WI38 (cell line): ENCODE results near the gene PAX2.
A peak's percentile ranks its signal among the peaks of the same experiment; 100 is the strongest.

Experiments used
- H3K4me3 ChIP-seq: 2 replicates; pipeline ENCODE4 v1.5.1; 2011; ENCODE audit warnings: low read depth, mild to moderate bottlenecking, control low read depth, low read length
- TF ChIP-seq, protein P1 (sequence below): IDR thresholded peaks from 2 replicates; pipeline ENCODE4 v1.5.1; 2012; ENCODE audit warnings: low read depth, mild to moderate bottlenecking, control low read depth, low read length

PAX2 gene

DNA sequence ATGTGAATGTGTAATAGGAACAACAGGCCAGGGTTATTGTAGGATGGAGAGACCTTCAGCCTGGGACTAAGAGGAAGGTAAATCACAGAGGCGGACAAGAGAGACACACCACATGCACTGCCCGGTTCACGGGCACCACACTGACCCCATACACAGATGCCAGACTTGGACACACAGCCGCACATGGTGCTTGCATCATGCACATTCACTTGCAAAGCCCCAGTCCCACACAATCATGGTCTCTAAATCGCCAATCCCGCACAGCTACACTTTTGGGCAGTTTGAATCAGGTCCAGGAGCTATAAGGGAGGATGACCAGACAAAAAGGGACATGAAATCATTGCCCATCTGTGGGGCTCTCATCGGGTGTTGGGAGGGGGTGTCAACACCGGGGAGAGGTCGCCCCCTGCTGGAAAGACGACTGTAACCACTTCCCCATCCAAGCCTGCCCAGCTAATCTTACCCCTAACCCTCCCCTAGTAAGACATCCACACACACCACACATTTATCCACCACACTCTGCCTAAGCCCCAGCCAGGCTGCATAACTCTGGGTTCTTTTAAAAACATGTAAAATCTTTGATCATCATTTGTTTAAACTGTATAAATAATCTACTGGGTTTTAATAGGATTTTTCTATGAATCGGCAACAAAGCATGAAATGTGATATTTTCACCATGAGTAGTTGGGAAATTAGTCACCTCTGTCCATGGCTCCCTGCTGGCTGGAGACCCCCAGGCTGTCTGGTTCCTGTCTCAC, 126.8 kb downstream of the PAX2 start:
- TF ChIP-seq, protein P1, sequence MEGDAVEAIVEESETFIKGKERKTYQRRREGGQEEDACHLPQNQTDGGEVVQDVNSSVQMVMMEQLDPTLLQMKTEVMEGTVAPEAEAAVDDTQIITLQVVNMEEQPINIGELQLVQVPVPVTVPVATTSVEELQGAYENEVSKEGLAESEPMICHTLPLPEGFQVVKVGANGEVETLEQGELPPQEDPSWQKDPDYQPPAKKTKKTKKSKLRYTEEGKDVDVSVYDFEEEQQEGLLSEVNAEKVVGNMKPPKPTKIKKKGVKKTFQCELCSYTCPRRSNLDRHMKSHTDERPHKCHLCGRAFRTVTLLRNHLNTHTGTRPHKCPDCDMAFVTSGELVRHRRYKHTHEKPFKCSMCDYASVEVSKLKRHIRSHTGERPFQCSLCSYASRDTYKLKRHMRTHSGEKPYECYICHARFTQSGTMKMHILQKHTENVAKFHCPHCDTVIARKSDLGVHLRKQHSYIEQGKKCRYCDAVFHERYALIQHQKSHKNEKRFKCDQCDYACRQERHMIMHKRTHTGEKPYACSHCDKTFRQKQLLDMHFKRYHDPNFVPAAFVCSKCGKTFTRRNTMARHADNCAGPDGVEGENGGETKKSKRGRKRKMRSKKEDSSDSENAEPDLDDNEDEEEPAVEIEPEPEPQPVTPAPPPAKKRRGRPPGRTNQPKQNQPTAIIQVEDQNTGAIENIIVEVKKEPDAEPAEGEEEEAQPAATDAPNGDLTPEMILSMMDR, result peak; percentile 35
- no peak overlapping the region for H3K4me3 ChIP-seq

DNA sequence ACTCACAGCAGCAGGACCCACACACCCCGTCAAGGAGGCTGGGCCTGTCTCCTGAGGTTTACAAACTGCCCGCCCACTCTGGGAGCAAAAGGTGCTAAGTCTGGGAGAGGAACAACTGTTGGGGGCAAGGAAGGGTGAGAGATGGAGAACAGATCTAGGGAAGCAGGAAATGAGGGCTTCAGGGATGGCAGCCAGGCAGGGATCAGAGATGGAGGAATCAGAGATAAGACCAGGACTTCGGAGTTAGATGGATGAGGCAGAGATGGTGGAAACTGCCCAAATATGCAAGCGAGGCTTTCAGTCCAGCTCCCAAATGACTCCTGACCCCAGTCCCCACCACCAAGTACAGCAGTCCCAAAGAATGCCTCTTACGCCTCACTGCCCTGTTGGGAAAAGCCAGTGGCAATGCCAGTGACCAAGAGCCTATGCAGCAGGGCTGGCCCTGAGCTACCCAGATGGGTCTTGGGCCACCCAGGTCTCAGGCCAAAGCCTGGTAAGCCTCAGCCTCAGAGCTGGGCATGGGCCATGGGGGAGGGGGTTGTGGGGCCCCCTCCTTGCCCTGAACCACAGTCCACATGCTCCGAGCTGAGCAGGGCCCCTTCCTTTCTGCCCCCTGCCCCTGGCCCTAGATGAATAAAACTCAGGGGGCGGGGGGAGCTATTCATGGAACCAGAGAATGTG, 127.9 kb downstream of the PAX2 start:
- TF ChIP-seq, protein P1, result no peak
- H3K4me3 ChIP-seq, result no peak overlapping the region

DNA sequence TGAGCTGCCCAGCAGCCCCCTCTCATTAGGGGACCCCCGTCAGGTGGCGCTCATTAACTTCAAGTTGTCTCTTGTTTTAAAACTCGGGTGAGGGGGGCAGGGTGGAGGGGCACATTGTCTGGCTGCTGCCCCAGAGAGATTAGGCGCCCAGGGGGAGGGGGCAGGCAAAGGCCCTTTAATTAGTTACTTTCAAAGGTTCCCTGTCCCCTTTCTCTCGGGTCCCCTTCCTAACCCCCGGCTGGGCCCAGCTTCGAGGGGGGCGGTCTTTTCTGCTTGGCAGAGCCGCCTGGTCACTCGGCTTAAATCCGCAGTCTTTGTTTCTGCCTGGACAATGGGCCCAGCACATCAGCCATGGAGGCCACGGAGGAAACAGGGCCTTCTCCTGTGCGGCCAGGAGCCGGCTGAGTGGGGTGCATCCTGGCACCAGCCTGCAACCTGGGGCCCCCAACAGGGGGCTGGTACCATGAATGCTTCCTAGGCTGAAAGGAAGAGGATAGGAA, 128.5 kb downstream of the PAX2 start:
- TF ChIP-seq, protein P1, result no peak
- no peak overlapping the region for H3K4me3 ChIP-seq

DNA sequence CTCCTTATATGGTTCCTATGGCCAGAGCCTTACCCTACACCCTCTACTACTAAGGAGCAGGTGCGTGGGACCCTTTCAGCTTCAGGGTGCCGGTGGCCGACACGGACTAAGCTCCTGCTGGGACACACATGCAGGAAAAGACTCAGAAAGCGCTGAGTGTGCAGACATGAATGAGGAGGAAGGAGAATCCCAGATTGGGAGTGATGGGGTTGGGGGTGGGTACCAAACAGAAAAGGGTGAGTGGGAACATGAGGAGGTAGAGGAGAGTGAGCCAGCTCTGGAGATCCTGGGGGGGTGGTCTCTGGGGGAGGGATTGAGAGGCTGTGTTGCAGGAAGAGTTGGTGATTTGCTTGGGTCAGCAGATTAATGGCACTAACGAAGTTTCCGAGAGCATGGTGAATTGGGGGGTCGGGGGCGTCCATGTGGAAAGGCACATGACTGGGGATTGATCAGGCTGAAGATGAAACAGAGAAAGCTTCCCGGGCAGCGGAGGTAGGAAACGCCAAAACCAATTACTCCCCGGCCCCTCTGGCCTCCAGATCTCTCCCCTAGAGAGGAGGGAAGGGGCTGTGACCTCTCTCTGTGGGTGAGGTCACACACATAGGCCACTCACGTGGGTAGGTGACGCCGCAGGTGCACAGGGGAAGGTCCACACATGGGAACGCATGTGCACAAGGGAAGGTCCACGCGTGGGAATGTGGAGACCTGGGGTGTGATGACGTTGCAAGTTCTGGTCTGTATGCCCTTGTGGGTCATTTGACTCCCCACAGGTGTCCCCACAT, 129.5 kb downstream of the PAX2 start:
- TF ChIP-seq, protein P1, result no peak
- no peak overlapping the region for H3K4me3 ChIP-seq

DNA sequence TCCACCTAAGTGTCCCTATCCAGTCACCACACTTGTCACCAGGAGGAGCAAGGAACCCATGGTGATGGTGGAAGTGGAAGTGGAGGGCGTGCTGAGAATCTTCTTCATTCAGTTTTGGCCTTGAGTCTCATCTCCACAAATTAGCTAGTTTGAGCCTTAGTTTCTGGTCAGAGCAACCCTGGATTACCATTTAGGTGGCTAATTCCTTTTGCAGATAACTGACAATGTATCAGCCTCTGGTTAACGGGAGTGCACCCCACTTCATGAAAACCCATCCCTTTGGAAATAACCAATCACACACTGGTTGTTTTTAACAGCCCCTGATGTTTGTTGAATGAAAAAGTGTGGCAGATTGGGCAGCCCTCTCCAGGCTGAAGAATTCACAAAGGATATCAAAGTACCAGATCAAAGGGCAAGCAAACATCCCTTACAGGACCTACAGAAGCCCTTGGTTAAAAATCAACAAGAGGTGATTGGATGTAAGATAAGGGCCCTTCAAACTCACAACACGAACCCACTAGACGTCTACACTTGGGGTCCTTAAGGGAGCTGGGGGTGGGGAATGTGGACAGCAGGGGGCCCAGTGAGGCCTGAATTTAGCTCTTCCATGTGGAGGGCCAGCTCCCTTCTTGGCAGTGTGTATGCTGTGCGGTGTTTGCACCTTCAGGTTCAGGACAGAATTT, 130.2 kb downstream of the PAX2 start:
- no peak overlapping the region for H3K4me3 ChIP-seq
- TF ChIP-seq, protein P1, result no peak

DNA sequence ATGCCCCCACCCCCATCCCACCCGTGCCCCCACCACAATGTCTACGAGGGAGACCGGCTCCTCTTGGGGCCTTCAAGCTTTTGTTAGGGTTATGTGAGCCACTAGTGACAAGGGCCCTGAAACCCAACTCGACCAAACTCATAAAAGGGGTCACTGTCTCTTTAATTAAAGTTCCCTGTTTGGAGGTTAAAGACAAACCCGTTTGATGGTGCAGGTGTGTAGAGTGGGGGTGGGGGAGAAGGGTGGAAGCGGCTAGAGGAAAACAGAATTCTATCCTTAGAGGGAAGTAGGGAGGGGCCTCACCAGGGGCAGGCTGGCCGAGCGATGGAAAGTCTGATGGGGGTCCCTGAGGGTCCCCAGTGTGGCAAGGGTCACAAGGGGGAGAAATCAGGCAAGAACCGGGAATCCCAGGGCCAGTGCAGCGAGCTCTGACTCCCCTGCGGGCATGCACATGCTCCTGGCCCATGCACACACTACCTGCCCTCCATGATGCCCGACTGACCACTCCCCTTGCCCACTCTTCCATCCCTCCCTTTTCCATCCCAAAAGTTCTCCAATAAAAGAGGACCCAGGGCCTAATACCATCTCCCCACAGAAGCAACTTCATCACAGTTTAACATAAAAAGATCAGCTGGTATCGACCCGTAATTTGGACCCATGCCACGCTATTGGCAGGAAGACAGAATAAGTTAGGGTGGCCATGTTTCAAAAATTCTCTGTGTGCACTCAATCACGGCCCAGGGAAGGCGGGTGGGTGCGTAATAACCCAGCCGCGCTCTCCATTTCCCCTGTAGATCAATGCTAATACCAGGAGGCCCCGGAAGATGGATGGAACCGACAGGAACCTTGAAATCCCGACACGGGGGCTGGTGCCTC, 131.4 kb downstream of the PAX2 start:
- TF ChIP-seq, protein P1, result no peak
- H3K4me3 ChIP-seq, result no peak overlapping the region
